Cardiac fibroblast (primary cell): ENCODE data around the gene ATP12A.
A peak's percentile ranks its signal among the peaks of the same experiment; 100 is the strongest.

Experiments
- DNase-seq, 2 donors: peaks; one replicate each; pipeline versions ENCODE4 v3.0.0 to v3.0.0-alpha.2; 2010; ENCODE audit warnings: low read depth in 2 of 2
- H3K4me3 ChIP-seq, 2 donors: replicated peaks in 1 of 2; 1 replicate in 1 of 2; 2 replicates in 1 of 2; pipeline ENCODE4 v1.5.1; 2011; ENCODE audit warnings: low read depth in 2 of 2, low read length in 2 of 2, mild to moderate bottlenecking in 2 of 2, moderate library complexity in 1 of 2
- CTCF ChIP-seq: IDR thresholded peaks from one replicate; pipeline ENCODE4 v1.5.1; 2011; ENCODE audit warnings: low read depth, mild to moderate bottlenecking, low read length, inconsistent platforms

ATP12A gene

GRCh38 chr13:24713022-24713421 is 32.8 kb downstream of the ATP12A start:
- peak in 1 of 2 donors; percentile 10 for DNase-seq
- TF ChIP-seq CTCF, result no peak
- H3K4me3 ChIP-seq, result no peak overlapping the region

- DNase-seq, result no peak
- H3K4me3 ChIP-seq, result no peak overlapping the region
- TF ChIP-seq CTCF, result no peak
These were observed 35.8 kb downstream of the ATP12A start for GRCh38 chr13:24716011-24716410.

- TF ChIP-seq CTCF, result no peak
- no peak for DNase-seq
- no peak overlapping the region for H3K4me3 ChIP-seq
These were observed 36.2 kb downstream of the ATP12A start for GRCh38 chr13:24716446-24716845.

GRCh38 chr13:24717217-24717616 is 37.0 kb downstream of the ATP12A start:
- no peak for TF ChIP-seq CTCF
- H3K4me3 ChIP-seq, result no peak overlapping the region
- no peak for DNase-seq

DNA sequence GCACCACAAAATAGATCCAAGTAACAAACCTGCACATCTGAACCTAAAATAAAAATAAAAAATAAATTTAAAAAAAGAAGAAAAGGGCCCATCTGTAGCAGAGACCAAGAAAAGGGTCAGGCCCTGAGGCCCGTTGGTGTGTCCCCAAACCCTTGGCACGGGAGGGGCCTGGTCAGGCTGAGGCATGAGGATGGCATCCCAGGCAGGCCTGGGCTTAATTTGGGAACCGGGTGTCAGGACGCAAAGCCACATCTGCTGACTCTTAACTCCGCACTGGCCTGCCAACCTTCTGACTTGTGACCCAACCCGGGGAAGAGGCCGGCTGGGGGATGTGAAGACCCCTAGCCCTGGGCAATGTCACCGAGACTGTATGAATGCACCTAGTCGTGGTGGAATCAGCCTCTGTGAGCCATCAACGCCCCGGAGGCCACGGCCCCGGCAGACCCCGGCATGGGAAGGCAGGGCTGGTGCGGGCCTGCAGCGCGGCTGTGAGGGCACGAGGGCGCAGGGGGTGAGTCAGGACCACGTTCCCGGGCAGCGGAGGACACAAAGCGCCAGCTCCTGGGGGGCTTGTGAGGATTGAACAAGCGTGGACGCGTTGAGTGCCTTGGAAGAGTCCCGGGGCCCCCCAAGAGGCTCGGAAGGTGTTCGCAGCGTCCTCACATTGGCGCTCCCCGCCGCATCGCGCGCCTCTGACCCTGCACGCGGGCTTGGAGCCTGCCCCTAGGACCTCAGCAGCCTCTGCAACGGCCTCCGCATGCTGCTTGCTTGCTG is 38.2 kb downstream of the ATP12A start:
- H3K4me3 ChIP-seq, result no peak overlapping the region
- no peak for DNase-seq
- no peak for TF ChIP-seq CTCF

- no peak overlapping the region for H3K4me3 ChIP-seq
- no peak for DNase-seq
- no peak for TF ChIP-seq CTCF
These were observed 38.9 kb downstream of the ATP12A start for GRCh38 chr13:24719139-24719538.

DNA sequence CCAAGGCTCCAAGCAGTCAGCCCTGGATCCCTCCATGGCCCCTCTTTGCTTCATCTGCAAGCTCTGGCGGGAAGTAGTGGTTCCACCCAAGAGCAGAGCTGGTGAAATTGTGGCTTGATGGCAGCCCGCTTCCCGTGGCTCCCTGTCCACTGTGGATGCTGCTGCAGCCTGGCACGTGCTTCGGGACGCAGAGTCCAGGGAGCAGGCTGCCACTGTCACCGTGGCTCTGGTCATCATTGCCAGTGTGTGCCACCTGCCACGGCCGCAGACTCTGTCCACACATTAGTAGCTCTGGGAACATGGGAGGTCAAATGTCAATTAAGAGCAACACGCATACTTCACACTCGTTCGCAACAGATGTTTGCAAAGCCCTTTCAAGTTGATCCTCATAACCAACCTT is 43.0 kb downstream of the ATP12A start:
- no peak for TF ChIP-seq CTCF
- no peak overlapping the region for H3K4me3 ChIP-seq
- no peak for DNase-seq
